Keratinocyte (primary cell): Measurements from ENCODE around the gene KCNK17. TPM values are rescaled to one million over a fixed set of nuclear protein-coding genes. Genes with fewer than 3 reads are reported as not detected.

Experiments
- DNase-seq: peaks from one replicate; pipeline ENCODE4 v3.0.0-alpha.2; 2011; ENCODE audit warnings: low read depth, missing footprints, low spot score
- FAIRE-seq: peaks from 2 replicates; lab custom pipeline; 2011; peaks lifted over from hg19 to GRCh38; lab: Jason Lieb, UNC
- H2AFZ ChIP-seq: 2 replicates; pipeline ENCODE4 v1.6.0; 2012; ENCODE audit warnings: low read length, control low read depth, inconsistent platforms; ENCODE audit not compliant: control insufficient read depth
- H3K27ac ChIP-seq: 2 replicates; pipeline ENCODE4 v1.5.1; 2011; ENCODE audit warnings: low read length; ENCODE audit not compliant: control insufficient read depth, insufficient read depth
- H3K27me3 ChIP-seq: 3 replicates; pipeline ENCODE4 v1.6.0; 2011; ENCODE audit warnings: low read length; ENCODE audit not compliant: control insufficient read depth, insufficient read depth; ENCODE audit errors: extremely low read depth
- H3K36me3 ChIP-seq, 2 experiments: 2 replicates in 1 of 2; 3 replicates in 1 of 2; pipeline ENCODE4 v1.5.1; 2011; ENCODE audit warnings: low read length in 2 of 2, mild to moderate bottlenecking in 1 of 2; ENCODE audit not compliant: control insufficient read depth in 2 of 2, insufficient read depth in 2 of 2; ENCODE audit errors: extremely low read depth in 1 of 2
- H3K4me1 ChIP-seq: 3 replicates; pipeline ENCODE4 v1.5.1; 2011; ENCODE audit warnings: low read length; ENCODE audit not compliant: control insufficient read depth, insufficient read depth; ENCODE audit errors: extremely low read depth
- H3K4me2 ChIP-seq: 3 replicates; pipeline ENCODE4 v1.6.0; 2011; ENCODE audit warnings: low read depth, low read length; ENCODE audit not compliant: control insufficient read depth, insufficient read depth; ENCODE audit errors: extremely low read depth
- H3K4me3 ChIP-seq, 3 experiments: fragments of 200-600 bp in 1 of 3; sonication (generic) in 1 of 3; 2 replicates in 2 of 3; 3 replicates in 1 of 3; pipeline ENCODE4 v1.5.1; 2011 to 2016; ENCODE audit warnings: low read length in 3 of 3, mild to moderate bottlenecking in 3 of 3, control low read depth in 2 of 3, inconsistent platforms in 1 of 3, low read depth in 1 of 3, mixed read lengths in 1 of 3, mixed run types in 1 of 3, moderate library complexity in 1 of 3; ENCODE audit not compliant: control insufficient read depth in 2 of 3, insufficient read depth in 2 of 3; ENCODE audit errors: extremely low read depth in 1 of 3
- H3K79me2 ChIP-seq: 2 replicates; pipeline ENCODE4 v1.6.0; 2012; ENCODE audit warnings: low read length; ENCODE audit not compliant: control insufficient read depth, insufficient read depth
- H3K9ac ChIP-seq: 3 replicates; pipeline ENCODE4 v1.6.0; 2011; ENCODE audit warnings: low read length; ENCODE audit not compliant: control insufficient read depth, insufficient read depth; ENCODE audit errors: extremely low read depth
- H3K9me1 ChIP-seq: 3 replicates; pipeline ENCODE4 v1.6.0; 2011; ENCODE audit warnings: low read length; ENCODE audit not compliant: control insufficient read depth, insufficient read depth; ENCODE audit errors: extremely low read depth
- H3K9me3 ChIP-seq: 2 replicates; pipeline ENCODE4 v1.5.1; 2012; ENCODE audit warnings: low read depth, low read length; ENCODE audit not compliant: control insufficient read depth
- H4K20me1 ChIP-seq: 3 replicates; pipeline ENCODE4 v1.6.0; 2011; ENCODE audit warnings: low read length; ENCODE audit not compliant: control insufficient read depth, insufficient read depth; ENCODE audit errors: extremely low read depth
- CTCF ChIP-seq, 3 experiments: IDR thresholded peaks in 1 of 3; conservative IDR thresholded peaks in 1 of 3; optimal IDR thresholded peaks in 1 of 3; 2 replicates in 2 of 3; 3 replicates in 1 of 3; pipeline versions ENCODE3 to v1.5.1; 2011; ENCODE audit warnings: low read length in 3 of 3, mild to moderate bottlenecking in 3 of 3, moderate library complexity in 2 of 3, control low read depth in 1 of 3, inconsistent platforms in 1 of 3; ENCODE audit not compliant: insufficient read depth in 2 of 3; ENCODE audit errors: extremely low read depth in 1 of 3
- EZH2 ChIP-seq: IDR thresholded peaks from one replicate; pipeline ENCODE4 v1.6.1; 2012; ENCODE audit warnings: inconsistent platforms, mild to moderate bottlenecking, low read length, moderate library complexity
- dilution Hi-C: fragments of 300-500 bp; cut with MboI; formaldehyde crosslinking; loops from one replicate; pipeline ENCODE4 v1.7.0; 2020; ENCODE audit warnings: low sequenced_read_pairs; ENCODE audit not compliant: extremely low pct_ligation_motif_present
- polyA plus RNA-seq, 5 experiments: library from polyadenylated mRNA; depleted of rRNA in 3 of 5; stranded (reverse) in 3 of 5; stranded (forward) in 1 of 5; unstranded in 1 of 5; fragments of >200 nt; gene quantifications; 1 replicate in 1 of 5; 2 replicates in 3 of 5; 3 replicates in 1 of 5; pipeline versions ENCODE4 v1.2.1 to v1.2.3, GENCODE V29; 2011 to 2012; ENCODE audit warnings: missing spikeins in 2 of 5, low read depth in 1 of 5, low replicate concordance in 1 of 5

The KCNK17 gene
- polyA plus RNA-seq, 1 donor (not counting 4 experiments of a cell fraction or from before 2014, with no cell fraction given): not detected

- H3K9ac ChIP-seq: no peak overlapping the region
- H3K4me2 ChIP-seq: no peak overlapping the region
- no peak overlapping the region for H2AFZ ChIP-seq
- H4K20me1 ChIP-seq: no peaks in the 10 kb centered on the region
- DNase-seq: no peak
- H3K9me3 ChIP-seq: no peaks in the 10 kb centered on the region
- TF ChIP-seq CTCF (optimal IDR thresholded peaks at IDR 0.05 in 1 of 3, IDR thresholded peaks at IDR 0.05 in 1 of 3, conservative IDR thresholded peaks at IDR 0.05 in 1 of 3; ENCODE audit: extremely low read depth in 1 of 3, insufficient read depth in 2 of 3, low read length in 3 of 3) (no peak), EZH2 (no peak)
- no peaks in the 10 kb centered on the region for H3K9me1 ChIP-seq
- no peaks in the 10 kb centered on the region for H3K27me3 ChIP-seq
- H3K79me2 ChIP-seq: no peaks in the 10 kb centered on the region
- no peak overlapping the region for H3K27ac ChIP-seq
- no peaks in the 10 kb centered on the region for H3K36me3 ChIP-seq
- H3K4me3 ChIP-seq: no peak overlapping the region
- peaks cover 3% of the 10 kb centered on the region for H3K4me1 ChIP-seq
- dilution Hi-C loops: no loop called here
- no peak for FAIRE-seq
Observed at GRCh38 chr6:39360378-39360777, 46.2 kb upstream of the KCNK17 start.

GRCh38 chr6:39357998-39358686 lies 43.9 kb upstream of the KCNK17 start:
- TF ChIP-seq CTCF (optimal IDR thresholded peaks at IDR 0.05 in 1 of 3, IDR thresholded peaks at IDR 0.05 in 1 of 3, conservative IDR thresholded peaks at IDR 0.05 in 1 of 3; ENCODE audit: extremely low read depth in 1 of 3, insufficient read depth in 2 of 3, low read length in 3 of 3) (no peak), EZH2 (no peak)
- no peaks in the 10 kb centered on the region for H4K20me1 ChIP-seq
- H3K36me3 ChIP-seq: no peaks in the 10 kb centered on the region
- peaks cover 3% of the 10 kb centered on the region for H3K4me1 ChIP-seq
- no peak for DNase-seq
- no peaks in the 10 kb centered on the region for H3K79me2 ChIP-seq
- no peak overlapping the region for H3K4me2 ChIP-seq
- H2AFZ ChIP-seq: no peak overlapping the region
- H3K9me3 ChIP-seq: no peaks in the 10 kb centered on the region
- H3K27ac ChIP-seq: no peak overlapping the region
- H3K27me3 ChIP-seq: no peaks in the 10 kb centered on the region
- dilution Hi-C loops: no loop called here
- H3K4me3 ChIP-seq: no peak overlapping the region
- H3K9ac ChIP-seq: no peak overlapping the region
- H3K9me1 ChIP-seq: no peaks in the 10 kb centered on the region
- FAIRE-seq: peak; percentile 52
